HG03280 (cell line): Measurements from ENCODE around the gene KRTAP5-8.
"Not testable (repeated sequence)": the region's sequence is repeated elsewhere in the genome, so short reads cannot be mapped to it uniquely, and the experiment has no call there.

ENCODE experiments used
- ATAC-seq: cut with Tn5 transposase; IDR thresholded peaks from one replicate; pipeline ENCODE4 v1.9.1; 2021; ENCODE audit warnings: mild to moderate bottlenecking, moderate library complexity; ENCODE audit not compliant: unreplicated experiment

Gene KRTAP5-8

DNA sequence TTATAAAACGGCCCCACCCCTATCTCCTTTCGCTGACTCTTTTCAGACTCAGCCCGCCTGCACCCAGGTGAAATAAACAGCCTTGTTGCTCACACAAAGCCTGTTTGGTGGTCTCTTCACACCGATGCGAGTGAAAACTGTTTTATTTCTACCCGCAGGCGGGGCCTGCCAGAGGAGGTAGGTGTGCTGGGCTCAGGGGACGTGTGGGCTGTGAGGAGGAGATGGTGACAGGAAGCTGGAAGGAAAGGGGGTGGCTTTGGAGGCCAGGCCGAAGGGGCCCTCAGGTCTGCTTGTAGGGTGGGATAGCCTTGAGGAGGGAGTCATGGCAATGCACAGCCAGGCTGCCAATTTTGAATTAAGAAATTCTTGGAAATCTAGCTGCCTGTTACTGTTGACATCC is 32.0 kb upstream of the KRTAP5-8 start:
- ATAC-seq: no peak

DNA sequence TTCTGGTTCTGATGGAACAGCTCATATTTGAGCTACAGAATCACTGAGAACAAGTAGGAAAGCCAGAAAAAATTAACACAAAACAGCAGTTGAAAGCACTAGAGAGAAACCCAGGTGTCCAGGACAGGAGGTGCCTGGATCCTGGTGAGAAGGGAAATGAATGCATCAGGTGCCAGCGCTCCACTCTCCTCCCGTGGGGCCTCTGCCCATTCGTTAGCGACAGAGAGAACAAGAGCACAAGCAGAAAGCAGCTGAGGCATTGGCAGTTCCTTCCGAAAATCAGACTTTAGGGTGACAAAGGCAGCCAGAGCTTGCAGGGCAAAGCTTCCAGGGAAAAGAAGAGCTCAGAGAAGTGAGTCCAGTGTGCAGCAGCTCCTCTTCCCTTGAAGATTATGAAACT is 30.7 kb upstream of the KRTAP5-8 start:
- ATAC-seq: no peak

DNA sequence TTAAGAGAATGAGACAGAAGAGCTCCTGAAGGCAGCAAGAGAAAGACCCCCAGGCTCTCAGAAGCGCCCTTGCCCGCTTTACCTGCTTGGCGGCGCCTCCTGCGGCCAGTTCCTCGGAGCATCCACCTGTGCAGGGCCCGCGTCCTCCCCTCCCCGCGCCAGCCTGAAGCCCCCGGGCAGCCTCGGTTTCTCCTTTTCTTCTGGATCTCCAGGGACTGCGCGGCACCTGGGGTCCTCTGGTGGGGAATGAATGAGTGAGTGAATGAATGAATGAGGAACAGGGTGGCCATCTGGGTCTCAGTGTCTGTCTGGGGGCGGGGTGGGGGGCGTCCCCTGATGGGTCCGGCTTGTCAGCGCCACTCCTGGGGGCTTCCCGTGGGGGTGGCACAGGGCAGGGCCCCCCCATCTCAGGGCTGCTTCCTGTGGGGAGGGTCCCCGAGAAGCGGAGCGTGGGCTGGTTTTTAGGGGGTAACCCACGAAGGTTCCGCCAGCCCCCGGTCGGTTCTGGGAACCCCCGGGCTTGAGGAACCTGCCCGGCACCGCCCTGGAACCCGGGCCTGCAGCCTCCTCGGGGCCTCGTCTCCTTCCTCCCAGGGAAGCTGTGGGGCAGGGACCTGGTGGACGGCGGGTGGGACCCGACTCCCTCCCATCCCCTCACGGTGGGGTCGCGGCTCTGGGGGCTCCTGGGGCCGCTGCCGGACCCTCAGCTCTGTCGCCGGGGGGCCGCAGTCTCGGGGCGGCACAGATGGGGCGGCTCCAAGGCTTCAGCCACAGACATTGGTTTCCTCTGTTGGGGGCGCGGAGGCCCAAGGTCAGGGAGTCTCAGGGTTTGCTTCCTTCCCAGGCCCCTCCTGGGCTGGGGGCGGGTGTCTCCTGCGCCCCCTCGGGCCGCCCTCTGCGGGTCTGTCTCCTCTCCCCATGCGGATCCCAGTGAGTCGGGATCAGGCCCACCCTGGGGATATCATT is 19.0 kb upstream of the KRTAP5-8 start:
- no peak for ATAC-seq

DNA sequence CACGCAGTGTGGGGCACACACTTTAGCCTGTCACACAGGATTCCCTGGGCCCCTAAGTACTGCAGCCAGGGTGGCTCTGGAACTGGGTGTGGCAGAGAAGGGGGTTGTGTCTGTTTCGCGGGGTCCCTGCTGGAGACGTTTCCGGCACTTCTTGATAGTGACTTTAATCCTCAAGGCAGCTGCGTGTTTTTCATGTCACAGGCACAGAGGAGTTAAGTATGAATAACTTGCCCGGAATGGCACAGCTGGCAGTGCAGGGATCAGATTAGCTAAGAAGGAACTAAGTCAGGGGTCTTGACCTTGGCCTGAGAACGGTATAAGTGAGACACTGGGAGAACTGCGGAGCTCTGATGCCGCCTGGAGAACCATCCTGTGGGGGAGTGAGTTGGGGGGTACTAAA is 18.3 kb upstream of the KRTAP5-8 start:
- no peak for ATAC-seq

DNA sequence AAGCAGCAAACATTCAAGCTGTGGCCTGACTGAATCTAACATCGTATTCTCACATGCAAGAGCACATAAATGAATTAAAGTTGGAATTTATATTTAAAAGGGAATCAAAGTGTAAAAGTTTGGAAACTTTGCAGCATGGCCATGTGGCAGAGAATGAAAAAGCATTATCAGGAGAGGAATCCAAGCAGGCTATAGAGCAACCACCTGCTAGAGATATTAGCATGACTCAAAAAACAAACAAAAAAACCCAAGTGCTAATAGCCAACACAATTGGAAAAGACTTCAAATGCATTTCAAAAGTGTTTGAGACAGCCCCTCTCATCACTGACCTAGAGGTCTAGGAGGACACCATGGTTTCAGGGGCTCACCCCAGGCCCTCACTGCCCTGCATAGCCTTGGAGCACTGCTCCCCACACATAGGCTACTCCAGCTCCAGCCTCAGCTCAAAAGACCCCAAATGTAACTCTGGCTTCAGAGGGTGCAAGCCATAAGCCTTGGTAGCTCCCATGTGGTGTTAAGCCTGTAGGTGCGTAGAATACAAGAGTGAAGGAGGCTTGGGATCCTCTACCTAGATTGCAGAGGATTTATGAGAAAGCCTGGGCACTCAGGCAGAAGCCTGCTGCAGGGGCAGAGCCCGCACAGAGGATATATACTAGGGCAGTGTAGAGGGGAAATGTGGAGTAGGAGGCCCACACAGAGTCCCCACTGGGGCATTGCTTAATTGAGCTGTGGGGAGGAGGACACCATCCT is 12.5 kb upstream of the KRTAP5-8 start:
- no peak for ATAC-seq

DNA sequence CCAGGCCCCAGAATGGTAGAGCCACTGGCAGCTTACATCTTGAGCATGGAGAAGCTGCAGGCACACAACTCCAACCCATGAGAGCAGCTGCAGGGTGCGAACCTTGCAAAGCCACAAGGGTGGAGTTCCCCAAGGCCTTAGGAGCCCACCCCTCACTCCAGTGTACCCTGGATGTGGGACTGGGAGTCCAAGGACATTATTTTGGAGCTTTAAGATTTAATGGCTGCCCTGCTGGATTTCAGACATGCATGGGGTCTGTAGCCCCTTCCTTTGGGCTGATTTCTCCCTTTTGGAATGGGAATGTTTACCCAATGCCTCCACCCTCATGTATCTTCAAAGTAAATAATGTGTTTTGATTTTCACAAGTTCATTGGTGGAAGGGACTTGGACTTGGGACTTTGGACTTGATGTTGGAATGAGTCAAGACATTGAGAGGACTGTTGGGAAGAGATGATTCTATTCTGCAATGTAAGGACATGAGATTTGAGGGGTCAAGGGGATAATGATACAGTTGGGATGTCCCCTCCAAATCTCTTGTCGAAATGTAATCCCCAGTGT is 11.8 kb upstream of the KRTAP5-8 start:
- ATAC-seq: no peak

DNA sequence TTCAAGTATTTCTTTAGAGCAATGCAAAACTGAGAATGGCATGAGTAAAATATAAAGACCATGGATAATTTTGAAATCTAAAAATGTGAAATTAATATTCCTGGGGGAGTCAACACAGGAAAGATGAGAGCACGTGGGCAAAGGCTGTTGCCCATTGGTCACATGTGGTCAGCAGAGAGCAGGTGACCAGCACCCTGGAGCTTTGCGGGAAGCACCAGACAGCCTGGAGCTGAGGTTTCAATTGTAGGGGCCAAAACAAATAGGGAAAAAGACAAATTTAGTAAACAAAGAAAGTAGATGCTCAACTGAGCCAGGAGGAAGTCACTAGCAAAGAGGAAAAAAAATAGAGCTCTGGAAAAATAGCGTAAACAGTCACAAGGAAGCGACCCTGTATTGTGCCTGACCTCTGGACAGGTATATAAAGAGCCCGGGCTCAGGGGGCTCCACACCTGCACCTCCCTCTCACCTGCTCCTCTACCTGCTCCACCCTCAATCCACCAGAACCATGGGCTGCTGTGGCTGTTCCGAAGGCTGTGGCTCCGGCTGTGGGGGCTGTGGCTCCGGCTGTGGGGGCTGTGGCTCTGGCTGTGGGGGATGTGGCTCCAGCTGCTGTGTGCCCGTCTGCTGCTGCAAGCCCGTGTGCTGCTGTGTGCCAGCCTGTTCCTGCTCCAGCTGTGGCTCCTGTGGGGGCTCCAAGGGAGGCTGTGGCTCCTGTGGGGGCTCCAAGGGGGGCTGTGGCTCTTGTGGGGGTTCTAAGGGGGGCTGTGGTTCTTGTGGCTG is 10.8 kb upstream of the KRTAP5-8 start, which contains the start of gene KRTAP5-7:
Gene KRTAP5-7, plus strand, starts transcription at position 472 of the 780 bp plus-strand sequence. Its CDS starts 34 bp downstream, at position 506.
- not testable (repeated sequence) for ATAC-seq

DNA sequence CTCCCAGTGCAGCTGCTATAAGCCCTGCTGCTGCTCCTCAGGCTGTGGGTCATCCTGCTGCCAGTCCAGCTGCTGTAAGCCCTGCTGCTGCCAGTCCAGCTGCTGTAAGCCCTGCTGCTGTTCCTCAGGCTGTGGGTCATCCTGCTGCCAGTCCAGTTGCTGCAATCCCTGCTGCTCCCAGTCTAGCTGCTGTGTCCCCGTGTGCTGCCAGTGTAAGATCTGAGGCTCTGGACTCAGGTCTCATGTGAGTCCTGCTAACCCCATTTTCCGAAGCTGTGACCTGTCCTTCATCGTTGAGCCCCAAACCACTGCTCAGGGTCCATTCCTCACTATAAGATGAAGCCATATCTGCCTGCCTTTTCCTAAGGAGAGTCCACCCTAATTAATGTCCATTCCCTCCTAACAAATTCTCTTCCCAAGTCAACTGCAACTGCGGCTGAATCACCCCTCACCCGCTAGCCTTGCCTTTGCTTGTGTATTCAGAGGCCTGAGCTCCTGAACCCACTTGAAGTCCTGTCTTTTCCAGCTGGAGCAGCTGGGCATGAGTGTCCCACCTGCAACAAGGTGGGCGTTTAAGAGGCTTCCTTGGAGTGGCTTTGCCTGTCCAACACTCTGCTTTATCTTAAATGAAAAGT is 10.1 kb upstream of the KRTAP5-8 start:
- no peak for ATAC-seq

DNA sequence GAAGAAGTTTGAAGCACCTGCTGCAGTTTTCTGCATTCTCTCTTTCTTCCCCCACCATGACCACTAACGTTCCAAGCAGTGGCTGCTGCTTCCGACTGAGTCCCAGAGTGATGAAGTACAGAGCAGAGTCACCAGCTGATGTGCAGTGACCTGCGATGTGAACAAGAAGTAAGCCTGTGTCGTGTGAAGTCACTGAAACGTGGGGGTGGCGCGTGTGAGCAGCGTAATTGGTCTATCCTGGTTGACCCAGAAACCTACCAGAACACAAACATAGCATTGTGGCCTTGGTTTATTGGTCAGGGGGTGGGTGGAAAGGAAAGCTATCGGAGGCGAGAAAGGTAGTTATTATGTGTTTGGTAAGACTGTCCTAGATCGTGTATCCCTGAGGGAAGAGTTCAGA is 7.2 kb upstream of the KRTAP5-8 start:
- no peak for ATAC-seq

DNA sequence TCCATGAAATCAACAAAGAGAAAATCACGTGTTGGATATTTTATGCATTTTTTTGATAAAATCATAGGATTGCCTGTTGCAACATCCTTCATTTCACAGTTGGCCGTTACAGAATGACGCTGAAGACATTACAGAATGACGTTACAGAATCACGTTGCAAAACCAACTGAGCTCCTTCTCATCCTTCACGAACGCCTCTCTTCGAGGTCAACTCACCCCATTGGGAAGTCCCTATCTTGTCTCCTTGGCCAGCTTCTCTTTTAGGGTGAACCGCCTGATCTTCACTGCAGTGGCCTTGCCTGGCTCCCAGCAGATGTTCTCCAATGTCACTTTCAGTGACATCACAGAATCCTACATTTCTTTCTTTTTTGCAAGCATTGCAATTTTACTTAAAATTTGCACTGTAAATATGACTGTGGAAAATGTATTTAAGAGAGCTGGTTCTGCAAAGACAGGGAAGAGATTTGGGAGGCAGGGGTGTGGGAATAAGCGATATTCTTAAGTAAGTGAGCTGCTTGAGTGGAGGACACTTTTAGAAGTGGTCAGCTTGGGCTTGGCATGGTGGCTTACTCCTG is 5.7 kb upstream of the KRTAP5-8 start:
- no peak for ATAC-seq

DNA sequence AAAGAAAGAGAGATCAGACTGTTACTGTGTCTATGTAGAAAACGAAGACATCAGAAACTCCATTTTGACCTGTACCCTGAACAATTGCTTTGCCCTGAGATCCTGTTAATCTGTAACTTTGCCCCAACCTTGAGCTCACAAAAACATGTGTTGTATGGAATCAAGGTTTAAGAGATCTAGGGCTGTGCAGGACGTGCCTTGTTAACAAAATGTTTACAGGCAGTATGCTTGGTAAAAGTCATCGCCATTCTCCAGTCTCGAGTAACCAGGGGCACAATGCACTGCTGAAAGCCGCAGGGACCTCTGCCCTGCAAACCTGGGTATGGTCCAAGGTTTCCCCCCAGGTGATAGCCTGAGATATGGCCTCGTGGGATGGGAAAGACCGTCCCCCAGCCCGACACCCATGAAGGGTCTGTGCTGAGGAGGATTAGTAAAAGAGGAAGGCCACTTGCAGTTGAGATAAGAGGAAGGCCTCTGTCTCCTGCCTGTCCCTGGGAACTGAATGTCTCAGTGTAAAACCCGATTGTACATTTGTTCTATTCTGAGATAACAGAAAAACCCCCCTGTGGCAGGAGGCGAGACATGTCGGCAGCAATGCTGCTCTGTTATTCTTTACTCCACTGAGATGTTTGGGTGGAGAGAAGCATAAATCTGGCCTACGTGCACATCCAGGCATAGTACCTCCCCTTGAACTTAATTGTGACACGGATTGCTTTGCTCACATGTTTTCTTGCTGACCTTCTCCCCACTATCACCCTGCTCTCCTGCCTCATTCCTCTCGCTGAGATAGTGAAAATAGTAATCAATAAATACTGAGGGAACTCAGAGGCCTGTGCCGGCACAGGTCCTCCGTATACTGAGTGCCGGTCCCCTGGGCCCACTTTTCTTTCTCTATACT is 2.9 kb upstream of the KRTAP5-8 start:
- not testable (repeated sequence) for ATAC-seq

DNA sequence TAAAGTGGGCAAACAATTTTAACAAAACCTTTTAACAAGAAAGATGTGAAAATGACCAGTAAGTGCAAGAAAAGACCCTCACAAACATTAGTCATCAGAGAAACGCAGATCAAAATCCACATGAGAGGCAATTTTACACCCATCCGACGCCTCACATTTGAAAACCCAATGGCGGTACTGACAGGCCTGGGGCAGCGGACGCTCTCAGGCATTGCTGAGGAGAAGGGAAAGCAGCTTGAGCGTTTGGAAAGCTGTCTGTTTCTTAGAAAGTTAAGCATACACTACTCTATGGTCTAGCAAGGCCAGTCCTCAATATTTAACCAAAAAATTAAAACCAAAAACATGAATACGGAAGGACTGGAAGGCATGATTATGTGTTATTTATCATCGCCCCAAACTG is 2.0 kb upstream of the KRTAP5-8 start:
- ATAC-seq: no peak

DNA sequence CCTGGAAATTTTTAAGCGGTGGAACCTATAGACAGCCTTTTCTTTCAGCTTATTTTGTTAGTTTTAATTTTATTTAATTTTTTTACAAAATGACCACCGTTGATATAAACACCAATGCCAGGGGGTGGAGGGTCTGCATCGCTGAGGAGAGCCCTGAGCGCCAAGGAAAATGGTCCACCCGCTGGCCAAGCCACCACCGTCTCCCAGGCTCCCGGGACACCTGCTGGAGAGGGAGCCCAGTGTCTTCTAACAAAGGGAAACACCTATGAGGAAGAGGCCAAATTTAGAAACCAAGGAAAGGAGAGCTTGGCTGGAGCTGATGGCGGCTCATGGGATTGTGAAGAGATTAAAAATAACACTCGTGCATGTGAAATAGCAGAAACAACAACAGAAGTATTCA is 288 bp upstream of the KRTAP5-8 start:
- no peak for ATAC-seq

DNA sequence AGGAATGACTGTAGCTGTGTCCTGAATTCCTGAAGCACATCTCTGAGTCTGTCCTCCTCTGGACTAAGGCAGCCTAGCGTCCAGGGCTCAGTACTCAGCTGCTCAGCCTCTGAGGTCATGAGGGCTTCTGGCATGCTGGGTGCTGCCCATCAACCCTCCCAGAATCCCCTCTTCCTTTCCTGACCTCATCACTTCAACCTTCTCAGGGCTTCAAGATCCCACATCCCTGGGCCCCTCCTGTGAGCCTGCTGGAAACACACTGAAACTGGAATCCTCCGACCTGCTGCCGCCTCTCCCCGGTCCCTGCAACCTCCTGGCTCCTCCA is 803 bp downstream of the KRTAP5-8 start:
- no peak for ATAC-seq

DNA sequence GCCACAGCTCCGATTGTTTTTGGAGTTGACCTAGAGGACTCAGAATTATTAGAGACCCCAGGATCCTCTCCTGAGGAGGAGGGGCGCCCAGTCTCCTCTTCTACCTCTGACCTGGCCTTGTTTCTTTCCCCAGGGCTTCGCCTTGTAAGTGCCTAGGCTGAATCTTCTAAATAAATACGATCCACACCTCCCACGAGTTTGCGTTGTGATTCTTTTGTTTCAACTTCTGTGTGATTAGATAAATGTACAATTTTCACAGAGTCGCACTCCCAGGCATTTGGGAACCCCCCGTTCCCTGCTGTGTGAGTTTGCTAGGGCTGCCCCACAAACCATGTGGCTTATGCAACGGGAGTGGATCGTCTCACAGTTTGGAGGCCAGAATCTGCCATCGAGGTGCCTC is 1.2 kb downstream of the KRTAP5-8 start:
- no peak for ATAC-seq

DNA sequence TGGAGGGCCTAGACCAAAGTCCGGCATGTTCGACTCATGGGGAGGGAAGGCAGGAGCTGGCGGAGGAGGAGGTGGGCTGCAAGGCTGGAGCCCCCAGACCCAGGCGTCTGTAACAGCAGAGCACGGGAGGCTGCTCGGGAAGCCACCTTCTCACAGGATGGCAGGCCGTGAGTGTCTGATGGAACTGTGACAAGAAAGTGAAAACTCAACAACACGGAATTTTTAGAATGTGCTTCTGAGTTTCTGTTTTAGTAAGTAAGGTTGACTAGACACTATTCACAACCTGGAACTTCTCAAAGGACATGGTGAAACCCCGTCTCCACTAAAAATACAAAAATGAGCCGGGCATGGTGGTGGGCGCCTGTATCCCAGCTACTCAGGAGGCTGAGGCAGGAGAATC is 2.1 kb downstream of the KRTAP5-8 start:
- ATAC-seq: not testable (repeated sequence)

DNA sequence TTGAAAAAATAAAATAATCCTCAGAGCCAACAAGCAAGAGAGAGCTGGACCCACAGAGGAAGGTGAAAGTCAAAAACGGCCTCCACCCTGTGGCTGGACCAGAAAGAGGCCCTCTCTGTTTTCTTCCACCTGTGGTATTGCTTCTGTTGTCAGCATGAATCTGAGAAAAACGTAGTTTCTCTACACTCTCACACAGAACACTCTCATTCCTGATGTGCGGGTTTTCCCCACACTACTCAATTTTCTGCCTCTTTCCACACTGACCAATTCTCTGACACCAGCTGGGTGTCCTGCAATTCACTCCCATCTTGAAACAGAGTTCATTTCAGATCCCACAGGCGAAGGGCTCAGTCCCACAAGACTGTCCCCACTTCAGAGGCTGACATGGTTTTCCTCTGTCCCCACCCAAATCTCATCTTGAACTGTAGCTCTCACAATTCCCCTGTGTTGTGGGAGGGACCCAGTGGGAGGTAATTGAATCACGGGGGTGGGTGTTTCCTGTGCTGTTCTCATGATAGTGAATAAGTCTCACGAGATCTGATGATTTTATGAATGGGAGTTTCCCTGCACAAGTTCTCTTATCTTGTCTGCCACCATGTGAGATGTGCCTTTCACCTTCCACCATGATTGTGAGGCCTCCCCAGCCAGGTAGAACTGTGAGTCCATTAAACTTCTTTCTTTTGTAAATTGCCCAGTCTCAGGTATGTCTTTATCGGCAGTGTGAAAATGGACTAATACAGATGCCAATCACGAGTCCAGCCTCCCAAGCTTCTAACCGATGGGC is 2.9 kb downstream of the KRTAP5-8 start:
- ATAC-seq: not testable (repeated sequence)

DNA sequence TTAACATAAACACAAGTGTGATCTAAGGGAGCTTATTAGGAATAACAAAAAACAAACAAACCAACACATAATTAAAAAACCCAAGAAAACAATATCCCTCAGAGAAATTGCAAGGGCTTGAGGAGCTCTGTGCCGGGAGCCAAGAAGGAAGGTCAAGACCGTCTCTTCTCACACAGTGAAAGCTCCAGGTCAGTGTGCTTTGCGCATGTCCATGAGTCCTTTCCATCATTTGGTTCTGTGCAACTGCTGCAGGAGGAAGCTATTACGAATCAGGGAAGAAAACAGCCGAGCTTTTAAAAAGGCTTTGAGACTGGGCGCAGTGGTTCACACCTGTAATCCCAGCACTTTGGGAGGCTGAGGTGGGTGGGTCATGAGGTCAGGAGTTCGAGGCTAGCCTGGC is 4.6 kb downstream of the KRTAP5-8 start:
- no peak for ATAC-seq
